Esophagus (tissue), 2 donors: ENCODE measurements around the gene KIF16B. TPM values are rescaled to one million over a fixed set of nuclear protein-coding genes. Genes with fewer than 3 reads are reported as not detected.

Experiments
- H3K27ac ChIP-seq, 2 donors: one replicate each; pipeline ENCODE4 v1.5.1; 2013; ENCODE audit warnings: low read depth in 2 of 2, mild to moderate bottlenecking in 2 of 2, inconsistent platforms in 1 of 2, low read length in 1 of 2, moderate library complexity in 1 of 2
- H3K27me3 ChIP-seq, 2 donors: one replicate each; pipeline ENCODE4 v1.6.1; 2013; ENCODE audit warnings: low read length in 2 of 2, control low read depth in 1 of 2, mild to moderate bottlenecking in 1 of 2; ENCODE audit not compliant: insufficient read depth in 2 of 2, control insufficient read depth in 1 of 2
- H3K36me3 ChIP-seq, 2 donors: one replicate each; pipeline ENCODE4 v1.6.1; 2013; ENCODE audit warnings: low read length in 1 of 2; ENCODE audit not compliant: control insufficient read depth in 2 of 2, insufficient read depth in 2 of 2
- H3K4me1 ChIP-seq, 2 donors: one replicate each; pipeline ENCODE4 v1.6.1; 2013; ENCODE audit warnings: low read length in 1 of 2; ENCODE audit not compliant: control insufficient read depth in 2 of 2, insufficient read depth in 2 of 2
- H3K4me3 ChIP-seq, 2 donors: one replicate each; pipeline ENCODE4 v1.5.1; 2013; ENCODE audit warnings: low read length in 2 of 2, mild to moderate bottlenecking in 2 of 2, low read depth in 1 of 2, moderate library complexity in 1 of 2
- H3K9me3 ChIP-seq, 2 donors: one replicate each; pipeline ENCODE4 v1.6.1; 2013; ENCODE audit warnings: mild to moderate bottlenecking in 2 of 2, low read depth in 1 of 2, low read length in 1 of 2, moderate library complexity in 1 of 2; ENCODE audit not compliant: control insufficient read depth in 2 of 2, insufficient read depth in 1 of 2
- WGBS, 2 donors: extraction: QIAGEN DNeasy Blood & Tissue Kit; methylation state at CpG; one replicate each; pipeline ENCODE4 v1.1.7; 2013; 5-methylcytosine and 5-hydroxymethylcytosine counted together
- polyA plus RNA-seq, 2 donors: library from polyadenylated mRNA; stranded (reverse); fragments of 200-250 nt; gene quantifications; one replicate each; pipeline ENCODE4 v1.2.3, GENCODE V29; 2013
- donor health status: healthy with polysubstance abuse.
- donor health status: Bipolar disorder and iron deficiency.

KIF16B gene
- polyA plus RNA-seq, 2 donors, result 5.2 to 7.3 TPM

GRCh38 chr20:16542477-16542876 is 30.8 kb downstream of the KIF16B start:
- no peaks in the 10 kb centered on the region for H3K36me3 ChIP-seq
- H3K27ac ChIP-seq, result no peak overlapping the region
- no peak overlapping the region for H3K4me3 ChIP-seq
- H3K27me3 ChIP-seq, result no peaks in the 10 kb centered on the region
- no peaks in the 10 kb centered on the region for H3K4me1 ChIP-seq
- 50 to 59% methylated on average over 4 of the region's 4 CpGs for WGBS, 2 donors
- no peaks in the 10 kb centered on the region for H3K9me3 ChIP-seq

DNA sequence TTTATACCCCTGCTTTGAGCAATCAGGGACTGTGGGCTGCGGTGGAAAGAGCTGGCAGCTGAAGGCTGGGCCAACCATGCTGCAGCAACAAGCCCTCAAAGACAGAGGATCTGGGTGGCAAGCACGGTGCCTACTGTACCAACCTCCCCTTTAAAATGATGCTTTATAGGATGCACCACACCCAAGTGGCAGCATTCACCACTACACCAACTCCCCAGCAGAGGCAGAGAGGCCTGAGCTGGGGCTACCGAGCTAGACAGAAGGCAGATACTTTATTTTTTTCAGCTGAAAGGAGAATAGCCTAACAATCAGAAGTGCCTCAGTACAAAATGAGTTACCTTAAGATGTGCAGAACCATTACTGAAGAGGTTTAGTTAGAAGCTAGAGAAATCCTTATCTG is 31.4 kb downstream of the KIF16B start:
- 83 to 91% methylated on average over 3 of the region's 3 CpGs for WGBS, 2 donors
- Histone ChIP-seq H3K27ac (no peak overlapping the region), H3K4me1 (peaks cover 0 to under 1% of the 10 kb centered on the region in 2 donors), H3K36me3 (no peaks in the 10 kb centered on the region), H3K27me3 (no peaks in the 10 kb centered on the region), H3K9me3 (no peaks in the 10 kb centered on the region), H3K4me3 (no peak overlapping the region)

- Histone ChIP-seq H3K4me1 (peaks cover 0 to 3% of the 10 kb centered on the region in 2 donors), H3K9me3 (no peaks in the 10 kb centered on the region), H3K4me3 (no peak overlapping the region), H3K27me3 (no peaks in the 10 kb centered on the region), H3K27ac (no peak overlapping the region), H3K36me3 (no peaks in the 10 kb centered on the region)
- WGBS, 2 donors, result 82 to 85% methylated on average over 6 of the region's 6 CpGs
These were observed 32.0 kb downstream of the KIF16B start for GRCh38 chr20:16541226-16541625.

DNA sequence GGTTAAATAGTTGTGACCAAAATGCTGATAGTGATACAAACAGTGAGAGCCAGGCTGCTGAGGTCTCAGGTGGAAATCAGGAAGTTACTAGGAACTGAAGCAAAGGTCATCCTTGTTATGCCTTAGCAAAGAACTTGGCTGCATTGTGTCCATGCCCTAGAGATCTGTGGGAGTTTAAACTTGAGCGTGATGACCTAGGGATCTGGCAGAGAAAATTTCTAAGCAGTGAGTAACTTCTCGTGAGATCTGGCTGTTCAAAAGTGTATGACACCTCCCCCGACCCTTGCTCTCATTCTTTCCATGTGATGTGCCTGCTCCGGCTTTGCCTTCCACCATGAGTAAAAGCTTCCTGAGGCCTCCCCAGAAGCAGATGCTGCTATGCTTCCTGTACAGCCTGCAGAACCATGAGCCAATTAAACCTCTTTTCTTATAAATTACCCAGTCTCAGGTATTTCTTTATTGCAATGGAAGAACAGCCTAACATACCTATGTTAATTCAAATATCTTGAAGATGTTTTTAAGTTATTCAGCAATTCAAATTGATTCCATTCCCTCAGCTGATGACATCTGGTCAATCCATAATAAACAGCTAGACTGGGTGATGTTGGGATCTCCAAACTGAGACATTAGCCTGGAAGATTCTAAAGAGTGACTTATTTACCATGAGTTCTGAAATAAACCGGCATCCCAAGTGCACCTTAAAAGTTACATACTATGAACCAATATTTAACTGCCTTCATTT is 33.8 kb downstream of the KIF16B start:
- Histone ChIP-seq H3K27ac (no peak overlapping the region), H3K4me1 (peaks cover 0 to 3% of the 10 kb centered on the region in 2 donors), H3K4me3 (no peak overlapping the region), H3K36me3 (no peaks in the 10 kb centered on the region), H3K27me3 (no peaks in the 10 kb centered on the region), H3K9me3 (no peaks in the 10 kb centered on the region)
- WGBS, 2 donors, result 87 to 88% methylated on average over 5 of the region's 5 CpGs

GRCh38 chr20:16538779-16539178 is 34.5 kb downstream of the KIF16B start:
- Histone ChIP-seq H3K4me1 (peaks cover 0 to 3% of the 10 kb centered on the region in 2 donors), H3K27ac (no peak overlapping the region), H3K9me3 (no peaks in the 10 kb centered on the region), H3K36me3 (no peaks in the 10 kb centered on the region), H3K4me3 (no peak overlapping the region), H3K27me3 (no peaks in the 10 kb centered on the region)
- WGBS, 2 donors, result 93 to 96% methylated on average over 4 of the region's 4 CpGs

- Histone ChIP-seq H3K36me3 (no peaks in the 10 kb centered on the region), H3K4me3 (no peak overlapping the region), H3K27ac (no peak overlapping the region), H3K27me3 (no peaks in the 10 kb centered on the region), H3K4me1 (peaks cover 0 to 3% of the 10 kb centered on the region in 2 donors), H3K9me3 (no peaks in the 10 kb centered on the region)
- WGBS, 2 donors, result 94 to 96% methylated on average over 2 of the region's 2 CpGs
These were observed 35.3 kb downstream of the KIF16B start for GRCh38 chr20:16537918-16538317.

DNA sequence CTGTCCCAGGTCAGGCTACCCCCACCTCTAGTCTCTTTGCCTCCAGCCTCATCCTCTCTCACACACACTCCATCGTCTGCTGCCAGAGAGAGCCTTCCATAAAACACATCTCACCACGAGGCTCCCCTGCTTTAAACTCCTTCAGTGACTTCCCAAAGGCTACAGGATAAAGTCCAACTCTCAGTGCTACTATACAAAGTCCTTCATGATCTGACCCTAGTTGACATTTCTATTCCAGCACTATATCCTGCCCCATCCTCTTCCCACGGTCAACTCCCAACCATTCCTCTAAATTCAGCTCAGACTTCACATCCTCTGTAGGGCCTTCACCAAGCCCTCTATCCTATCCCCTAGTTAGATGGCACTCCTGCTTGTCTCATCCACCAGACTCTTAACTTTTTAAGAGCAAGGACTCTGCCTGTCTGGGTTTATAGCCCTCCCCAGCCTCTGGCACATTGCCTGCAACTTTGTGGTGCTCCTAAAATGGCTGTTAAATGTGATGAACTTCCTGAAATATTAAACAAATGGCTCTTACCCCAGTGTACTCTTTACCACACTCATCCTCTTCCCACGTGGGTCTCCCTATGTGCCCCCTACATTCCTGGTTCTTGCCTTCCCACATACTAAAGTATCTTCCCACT is 36.1 kb downstream of the KIF16B start:
- 76 to 85% methylated on average over 4 of the region's 4 CpGs for WGBS, 2 donors
- Histone ChIP-seq H3K9me3 (no peaks in the 10 kb centered on the region), H3K4me3 (no peak overlapping the region), H3K36me3 (no peaks in the 10 kb centered on the region), H3K27ac (no peak overlapping the region), H3K4me1 (peaks cover 0 to 3% of the 10 kb centered on the region in 2 donors), H3K27me3 (no peaks in the 10 kb centered on the region)

DNA sequence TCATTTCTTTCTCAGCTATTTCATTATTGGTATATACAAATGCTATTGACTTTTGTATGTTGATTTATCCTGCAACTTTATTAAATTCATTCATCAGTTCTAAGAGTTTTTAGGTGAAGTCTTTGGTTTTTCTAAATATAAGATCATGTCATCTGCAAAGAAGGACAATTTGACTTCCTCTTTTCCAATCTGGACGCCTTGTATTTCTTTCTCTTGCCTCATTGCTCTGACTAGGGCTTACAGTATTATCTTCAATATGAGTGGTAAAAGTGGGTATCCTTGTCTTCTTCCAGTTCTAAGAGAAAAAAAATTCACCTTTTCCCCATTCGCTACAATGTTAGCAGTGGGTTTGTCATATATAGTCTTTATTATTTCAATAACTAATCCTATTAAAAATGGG is 38.0 kb downstream of the KIF16B start:
- H3K4me3 ChIP-seq, result no peak overlapping the region
- no peaks in the 10 kb centered on the region for H3K9me3 ChIP-seq
- H3K36me3 ChIP-seq, result no peaks in the 10 kb centered on the region
- H3K27me3 ChIP-seq, result no peaks in the 10 kb centered on the region
- 89 to 94% methylated on average over 2 of the region's 2 CpGs for WGBS, 2 donors
- peaks cover 1 to 9% of the 10 kb centered on the region in 2 donors for H3K4me1 ChIP-seq
- H3K27ac ChIP-seq, result no peak overlapping the region

- no peaks in the 10 kb centered on the region for H3K27me3 ChIP-seq
- no peak overlapping the region for H3K27ac ChIP-seq
- H3K4me1 ChIP-seq, result peaks cover 2 to 10% of the 10 kb centered on the region in 2 donors
- 90 to 93% methylated on average over 1 of the region's 1 CpG for WGBS, 2 donors
- no peaks in the 10 kb centered on the region for H3K9me3 ChIP-seq
- no peak overlapping the region for H3K4me3 ChIP-seq
- no peaks in the 10 kb centered on the region for H3K36me3 ChIP-seq
These were observed 39.7 kb downstream of the KIF16B start for GRCh38 chr20:16533502-16533901.

DNA sequence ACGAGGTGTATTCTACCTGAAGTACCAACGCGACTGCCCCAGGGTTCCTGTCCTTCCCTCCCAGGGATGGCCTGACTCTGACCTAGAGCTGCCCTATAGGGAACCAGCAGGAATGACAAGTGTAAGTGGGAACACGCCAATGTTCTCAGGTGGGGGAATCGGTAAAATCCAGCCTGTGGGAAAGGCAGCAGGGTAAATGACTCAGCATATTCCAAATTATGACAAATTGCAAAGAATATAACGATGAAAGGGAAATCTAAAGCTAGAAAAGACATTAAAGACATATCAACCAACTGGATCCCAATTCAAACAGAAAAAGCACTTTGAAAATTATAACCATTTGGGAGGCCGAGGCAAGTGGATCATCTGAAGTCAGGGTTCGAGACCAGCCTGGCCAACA is 41.8 kb downstream of the KIF16B start:
- Histone ChIP-seq H3K4me1 (peaks cover 2 to 7% of the 10 kb centered on the region in 2 donors), H3K9me3 (no peaks in the 10 kb centered on the region), H3K27me3 (no peaks in the 10 kb centered on the region), H3K4me3 (no peak overlapping the region), H3K27ac (no peak overlapping the region), H3K36me3 (peaks cover 0 to 2% of the 10 kb centered on the region in 2 donors)
- 79 to 80% methylated on average over 8 of the region's 8 CpGs for WGBS, 2 donors
